Adipocyte (in vitro differentiated cells): Measurements from ENCODE around the gene TCOF1.

Source experiments
- DNase-seq: peaks from one replicate; pipeline ENCODE4 v3.0.0-alpha.2; 2015; ENCODE audit warnings: low read depth
- H3K27me3 ChIP-seq: replicated peaks from 2 replicates; pipeline ENCODE4 v1.7.0; 2013; ENCODE audit warnings: mild to moderate bottlenecking, low read length, moderate library complexity; ENCODE audit not compliant: control insufficient read depth, insufficient read depth
- H3K36me3 ChIP-seq: 2 replicates; pipeline ENCODE4 v1.7.0; 2013; ENCODE audit warnings: low read length, mild to moderate bottlenecking, moderate library complexity; ENCODE audit not compliant: control insufficient read depth, insufficient read depth, severe bottlenecking
- H3K4me1 ChIP-seq: 2 replicates; pipeline ENCODE4 v1.7.0; 2013; ENCODE audit warnings: mild to moderate bottlenecking, low read length, moderate library complexity; ENCODE audit not compliant: control insufficient read depth, insufficient read depth
- H3K4me3 ChIP-seq: 2 replicates; pipeline ENCODE4 v1.7.0; 2013; ENCODE audit warnings: mild to moderate bottlenecking, low read length, moderate library complexity
- H3K9ac ChIP-seq: 2 replicates; pipeline ENCODE4 v1.7.0; 2013; ENCODE audit warnings: mild to moderate bottlenecking, low read length, moderate library complexity
- H3K9me3 ChIP-seq: 2 replicates; pipeline ENCODE4 v1.7.0; 2013; ENCODE audit warnings: mild to moderate bottlenecking, low read length, moderate library complexity; ENCODE audit not compliant: control insufficient read depth

TCOF1 gene

GRCh38 chr5:150353032-150353675 is 4.3 kb upstream of the TCOF1 start:
- no peaks in the 10 kb centered on the region for H3K27me3 ChIP-seq
- no peaks in the 10 kb centered on the region for H3K9me3 ChIP-seq
- H3K4me1 ChIP-seq = peaks cover 4% of the 10 kb centered on the region
- H3K36me3 ChIP-seq = no peaks in the 10 kb centered on the region
- no peak for DNase-seq
- no peak overlapping the region for H3K4me3 ChIP-seq
- H3K9ac ChIP-seq = no peak overlapping the region

DNA sequence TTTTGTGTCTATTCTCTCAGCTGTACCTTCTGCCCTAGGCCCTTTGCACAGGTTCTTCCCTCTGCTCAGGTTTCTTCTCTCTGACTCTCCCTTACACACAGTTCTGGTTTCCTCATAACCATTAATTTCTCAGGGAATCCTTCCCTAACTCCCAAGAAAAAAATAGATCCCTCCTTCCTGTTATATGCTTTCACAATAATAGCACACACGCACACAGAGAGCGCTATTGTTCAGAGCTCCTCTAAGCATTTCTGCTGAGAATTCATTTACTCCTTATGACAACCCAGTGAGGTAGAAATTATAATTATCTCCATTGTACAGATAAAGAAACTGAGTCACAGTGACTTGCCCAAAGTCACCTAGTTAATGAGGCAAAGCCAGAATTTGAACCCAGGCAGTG is 1.7 kb upstream of the TCOF1 start:
- peaks cover 9% of the 10 kb centered on the region for H3K4me1 ChIP-seq
- no peak overlapping the region for H3K4me3 ChIP-seq
- H3K9ac ChIP-seq = no peak overlapping the region
- no peak for DNase-seq
- H3K27me3 ChIP-seq = no peaks in the 10 kb centered on the region
- no peaks in the 10 kb centered on the region for H3K9me3 ChIP-seq
- no peaks in the 10 kb centered on the region for H3K36me3 ChIP-seq

DNA sequence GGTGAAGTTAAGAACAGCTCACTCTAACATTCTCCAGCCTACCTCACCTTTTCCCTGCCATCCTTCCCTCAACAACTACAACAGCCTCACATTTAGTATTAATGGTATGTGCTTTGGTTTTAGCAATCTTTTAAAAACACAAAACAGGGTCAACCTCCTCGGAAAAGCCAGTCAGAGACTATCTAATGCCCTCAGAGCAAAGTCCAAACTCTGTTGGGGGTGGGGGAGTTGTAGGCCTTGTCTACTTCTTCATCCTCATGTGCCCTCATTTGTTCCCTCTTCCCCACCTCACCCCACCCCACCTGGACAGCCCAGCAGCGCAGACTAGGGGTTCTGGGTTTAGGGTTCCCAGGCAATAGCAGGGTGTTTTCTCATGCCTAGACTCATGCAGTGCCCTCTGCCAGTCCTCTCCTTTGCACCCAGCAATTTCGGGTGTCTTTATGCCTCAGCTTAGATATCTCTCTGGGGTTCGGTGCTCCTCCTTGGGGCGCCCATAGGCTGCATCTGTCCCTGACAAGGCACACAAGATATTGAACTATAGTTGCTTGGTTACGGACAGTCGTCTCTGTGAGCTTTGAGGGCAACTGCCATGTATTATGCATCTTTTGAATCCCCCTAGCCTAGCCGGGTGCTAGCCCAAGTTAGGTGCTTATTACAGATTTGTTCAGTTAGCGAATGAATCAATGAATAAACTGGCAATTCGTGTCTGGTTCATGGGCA is 762 bp upstream of the TCOF1 start:
- Histone ChIP-seq H3K4me3 (peak overlapping the region; percentile 90), H3K27me3 (no peaks in the 10 kb centered on the region), H3K9ac (peak overlapping the region; percentile 55), H3K4me1 (peaks cover 9% of the 10 kb centered on the region), H3K9me3 (no peaks in the 10 kb centered on the region), H3K36me3 (peaks cover 9% of the 10 kb centered on the region)
- DNase-seq = no peak

DNA sequence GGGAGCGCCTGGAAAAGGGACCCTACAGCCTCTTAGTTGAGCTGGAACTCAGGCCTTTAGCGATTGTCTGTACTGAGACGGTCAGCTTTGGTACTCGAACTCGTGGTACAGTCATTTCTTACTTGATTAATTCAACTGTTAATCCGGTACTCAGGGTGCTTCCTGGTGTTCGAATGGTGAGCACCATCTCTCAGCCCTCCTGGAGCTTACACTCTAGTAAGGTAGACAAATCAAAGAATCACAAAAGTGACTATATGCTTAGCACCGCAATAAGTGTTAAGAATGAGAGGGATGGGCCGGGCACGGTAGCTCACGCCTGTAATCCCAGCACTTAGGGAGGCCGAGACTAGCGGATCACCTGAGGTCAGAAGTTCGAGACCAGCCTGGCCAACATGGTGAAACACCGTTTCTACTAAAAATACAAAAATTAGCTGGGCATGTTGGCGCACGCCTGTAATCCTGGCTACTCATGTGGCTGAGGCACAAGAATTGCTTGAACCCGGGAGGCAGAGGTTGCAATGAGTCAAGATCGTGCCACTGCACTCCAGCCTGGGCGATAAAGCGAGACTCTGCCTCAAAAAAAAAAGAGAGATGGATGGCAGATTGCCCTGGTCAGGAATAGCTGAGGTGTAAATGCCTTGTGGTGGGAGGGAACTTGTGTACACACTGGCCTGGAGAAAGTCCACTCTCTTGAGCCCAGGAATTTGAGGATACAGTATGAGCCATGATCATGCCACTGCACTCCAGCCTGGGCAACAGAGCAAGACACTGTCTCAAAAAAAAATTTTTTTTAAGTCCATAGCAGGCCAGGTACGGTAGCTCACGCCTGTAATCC is 981 bp downstream of the TCOF1 start:
- no peak for DNase-seq
- Histone ChIP-seq H3K9ac (peak overlapping the region; percentile 77), H3K36me3 (peaks cover 26% of the 10 kb centered on the region), H3K27me3 (no peaks in the 10 kb centered on the region), H3K4me1 (peaks cover 9% of the 10 kb centered on the region), H3K9me3 (no peaks in the 10 kb centered on the region), H3K4me3 (peak overlapping the region; percentile 90)

GRCh38 chr5:150361301-150361700 is 3.8 kb downstream of the TCOF1 start:
- Histone ChIP-seq H3K4me3 (no peak overlapping the region), H3K36me3 (peaks cover 53% of the 10 kb centered on the region), H3K9ac (no peak overlapping the region), H3K27me3 (no peaks in the 10 kb centered on the region), H3K9me3 (no peaks in the 10 kb centered on the region), H3K4me1 (peaks cover 9% of the 10 kb centered on the region)
- DNase-seq = no peak

- no peak for DNase-seq
- peaks cover 65% of the 10 kb centered on the region for H3K36me3 ChIP-seq
- peaks cover 5% of the 10 kb centered on the region for H3K4me1 ChIP-seq
- H3K27me3 ChIP-seq = no peaks in the 10 kb centered on the region
- no peaks in the 10 kb centered on the region for H3K9me3 ChIP-seq
- H3K9ac ChIP-seq = no peak overlapping the region
- H3K4me3 ChIP-seq = no peak overlapping the region
Observed at GRCh38 chr5:150363185-150363584, 5.7 kb downstream of the TCOF1 start.

DNA sequence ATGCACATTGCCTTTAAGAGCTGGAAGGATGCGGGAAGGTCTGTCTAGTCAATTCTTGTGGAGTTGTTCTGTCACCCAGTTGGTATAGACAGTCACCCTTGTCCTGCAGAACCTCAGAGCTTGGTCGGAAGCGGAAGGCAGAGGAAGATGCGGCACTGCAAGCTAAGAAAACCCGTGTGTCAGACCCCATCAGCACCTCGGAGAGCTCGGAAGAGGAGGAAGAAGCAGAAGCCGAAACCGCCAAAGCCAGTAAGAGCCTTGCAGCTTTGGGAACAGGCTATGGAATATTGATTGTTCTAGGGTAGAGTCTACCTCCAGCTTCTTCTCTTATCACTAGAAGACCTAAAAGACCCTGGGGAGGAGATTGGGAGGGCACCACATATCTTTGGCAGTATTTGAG is 6.5 kb downstream of the TCOF1 start:
- H3K36me3 ChIP-seq = peaks cover 73% of the 10 kb centered on the region

GRCh38 chr5:150368526-150368925 is 11.0 kb downstream of the TCOF1 start:
- peaks cover 89% of the 10 kb centered on the region for H3K36me3 ChIP-seq
- no peaks in the 10 kb centered on the region for H3K9me3 ChIP-seq
- no peak for DNase-seq
- no peak overlapping the region for H3K9ac ChIP-seq
- no peaks in the 10 kb centered on the region for H3K27me3 ChIP-seq
- no peaks in the 10 kb centered on the region for H3K4me1 ChIP-seq
- no peak overlapping the region for H3K4me3 ChIP-seq

More for the DNA sequence above, 6.5 kb downstream of the TCOF1 start:
- no peak overlapping the region for H3K9ac ChIP-seq
- H3K27me3 ChIP-seq = no peaks in the 10 kb centered on the region
- H3K9me3 ChIP-seq = no peaks in the 10 kb centered on the region
- H3K4me1 ChIP-seq = no peaks in the 10 kb centered on the region
- H3K4me3 ChIP-seq = no peak overlapping the region
- DNase-seq = no peak

- H3K4me1 ChIP-seq = peaks cover 8% of the 10 kb centered on the region
- no peak overlapping the region for H3K4me3 ChIP-seq
- H3K9me3 ChIP-seq = no peaks in the 10 kb centered on the region
- no peak overlapping the region for H3K9ac ChIP-seq
- DNase-seq = no peak
- H3K36me3 ChIP-seq = peaks cover 93% of the 10 kb centered on the region
- no peaks in the 10 kb centered on the region for H3K27me3 ChIP-seq
Observed at GRCh38 chr5:150372639-150373038, 15.1 kb downstream of the TCOF1 start.

- Histone ChIP-seq H3K36me3 (peaks cover 82% of the 10 kb centered on the region), H3K9ac (no peak overlapping the region), H3K9me3 (no peaks in the 10 kb centered on the region), H3K4me3 (no peak overlapping the region), H3K27me3 (no peaks in the 10 kb centered on the region), H3K4me1 (peaks cover 14% of the 10 kb centered on the region)
- DNase-seq = no peak
Observed at GRCh38 chr5:150374651-150375050, 17.2 kb downstream of the TCOF1 start.
